DND-41 (cell line): Measurements from ENCODE around the gene RTN1.

Source experiments
- CTCF ChIP-seq: IDR thresholded peaks from 2 replicates; pipeline ENCODE4 v1.5.1; 2012; ENCODE audit warnings: borderline replicate concordance, low read length, moderate library complexity, mild to moderate bottlenecking; ENCODE audit not compliant: poor library complexity, severe bottlenecking; ENCODE audit errors: extremely low read depth
- EZH2 ChIP-seq: IDR thresholded peaks from 3 replicates; pipeline ENCODE4 v1.6.1; 2012; ENCODE audit warnings: borderline replicate concordance, low read depth, mild to moderate bottlenecking, moderate library complexity, low read length, inconsistent platforms; ENCODE audit not compliant: severe bottlenecking

- TF ChIP-seq EZH2: no peak
- no peak for TF ChIP-seq CTCF
Observed at GRCh38 chr14:59634617-59635016, 236.0 kb downstream of the RTN1 start.
